GM19467 (cell line): ENCODE measurements around the gene ADGRV1.
"Not testable (repeated sequence)": the region's sequence is repeated elsewhere in the genome, so short reads cannot be mapped to it uniquely, and the experiment has no call there.

Source experiments
- ATAC-seq: cut with Tn5 transposase; IDR thresholded peaks from one replicate; pipeline ENCODE4 v1.9.1; 2021; ENCODE audit warnings: mild to moderate bottlenecking, moderate library complexity; ENCODE audit not compliant: unreplicated experiment

The ADGRV1 gene

GRCh38 chr5:90709323-90710155 lies 150.9 kb downstream of the ADGRV1 start:
- no peak for ATAC-seq

GRCh38 chr5:90718387-90718786 lies 159.8 kb downstream of the ADGRV1 start:
- ATAC-seq, result no peak

GRCh38 chr5:90739567-90739966 lies 181.0 kb downstream of the ADGRV1 start:
- no peak for ATAC-seq

GRCh38 chr5:90740244-90740799 lies 181.7 kb downstream of the ADGRV1 start:
- ATAC-seq, result no peak

- no peak for ATAC-seq
Measured at GRCh38 chr5:90741022-90741564, 182.5 kb downstream of the ADGRV1 start.

GRCh38 chr5:90746119-90746518 lies 187.5 kb downstream of the ADGRV1 start:
- ATAC-seq, result no peak

- no peak for ATAC-seq
Measured at GRCh38 chr5:90747175-90747574, 188.6 kb downstream of the ADGRV1 start.

GRCh38 chr5:90747693-90748092 lies 189.1 kb downstream of the ADGRV1 start:
- ATAC-seq, result no peak

GRCh38 chr5:90759119-90759518 lies 200.5 kb downstream of the ADGRV1 start:
- no peak for ATAC-seq

GRCh38 chr5:90767710-90768109 lies 209.1 kb downstream of the ADGRV1 start:
- ATAC-seq, result no peak

- ATAC-seq, result not testable (repeated sequence)
Measured at GRCh38 chr5:90770006-90770541, 211.5 kb downstream of the ADGRV1 start.

GRCh38 chr5:90777959-90778358 lies 219.4 kb downstream of the ADGRV1 start:
- ATAC-seq, result no peak

GRCh38 chr5:90783460-90784333 lies 225.1 kb downstream of the ADGRV1 start:
- ATAC-seq, result peak; percentile 93

- no peak for ATAC-seq
Measured at GRCh38 chr5:90786756-90787155, 228.2 kb downstream of the ADGRV1 start.

GRCh38 chr5:90792725-90793124 lies 234.1 kb downstream of the ADGRV1 start:
- ATAC-seq, result no peak

- no peak for ATAC-seq
Measured at GRCh38 chr5:90793183-90793582, 234.6 kb downstream of the ADGRV1 start.

- not testable (repeated sequence) for ATAC-seq
Measured at GRCh38 chr5:90796919-90797318, 238.3 kb downstream of the ADGRV1 start.

GRCh38 chr5:90800082-90800481 lies 241.5 kb downstream of the ADGRV1 start:
- not testable (repeated sequence) for ATAC-seq

GRCh38 chr5:90800515-90800914 lies 241.9 kb downstream of the ADGRV1 start:
- not testable (repeated sequence) for ATAC-seq

- ATAC-seq, result no peak
Measured at GRCh38 chr5:90802474-90803317, 244.1 kb downstream of the ADGRV1 start.
